Hepatocyte (in vitro differentiated cells): ENCODE results near the gene FGF8.

Experiments used
- EZH2 ChIP-seq: fragments of 200-600 bp; sonication (generic); IDR thresholded peaks from 2 replicates; pipeline ENCODE4 v1.6.1; 2016; ENCODE audit warnings: antibody characterized with exemption, mild to moderate bottlenecking, borderline replicate concordance
- EZH2phosphoT487 ChIP-seq: fragments of 200-600 bp; sonication (generic); IDR thresholded peaks from one replicate; pipeline ENCODE4 v1.6.1; 2018; ENCODE audit warnings: antibody characterized with exemption, mild to moderate bottlenecking, low read depth, moderate library complexity; ENCODE audit not compliant: unreplicated experiment, severe bottlenecking
- TF ChIP-seq, protein P1 (sequence below): fragments of 200-600 bp; sonication (generic); IDR thresholded peaks from 2 replicates; pipeline ENCODE4 v1.5.1; 2016; ENCODE audit warnings: antibody characterized with exemption, mild to moderate bottlenecking; ENCODE audit not compliant: poor library complexity

DNA sequence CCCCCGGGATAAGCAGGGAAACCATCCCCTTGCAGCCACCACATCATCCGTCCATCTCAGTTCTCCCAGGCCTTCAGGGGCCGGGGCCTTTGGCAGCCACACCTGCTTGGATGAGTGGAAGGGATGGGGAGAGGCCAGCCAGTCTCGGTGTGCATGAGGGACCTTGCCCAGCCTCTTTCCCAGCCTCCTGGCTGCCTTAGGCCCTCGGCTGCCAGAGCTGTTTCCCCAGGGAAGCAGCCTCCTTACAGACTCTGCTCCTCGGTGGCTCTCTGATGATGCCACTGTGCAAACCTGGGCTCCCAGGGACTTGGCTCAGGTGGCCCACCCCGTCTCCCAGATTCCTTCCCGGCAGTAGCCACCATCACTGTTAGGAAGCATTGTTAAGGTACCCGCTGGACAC is 14.7 kb downstream of the FGF8 start:
- TF ChIP-seq, protein P1, sequence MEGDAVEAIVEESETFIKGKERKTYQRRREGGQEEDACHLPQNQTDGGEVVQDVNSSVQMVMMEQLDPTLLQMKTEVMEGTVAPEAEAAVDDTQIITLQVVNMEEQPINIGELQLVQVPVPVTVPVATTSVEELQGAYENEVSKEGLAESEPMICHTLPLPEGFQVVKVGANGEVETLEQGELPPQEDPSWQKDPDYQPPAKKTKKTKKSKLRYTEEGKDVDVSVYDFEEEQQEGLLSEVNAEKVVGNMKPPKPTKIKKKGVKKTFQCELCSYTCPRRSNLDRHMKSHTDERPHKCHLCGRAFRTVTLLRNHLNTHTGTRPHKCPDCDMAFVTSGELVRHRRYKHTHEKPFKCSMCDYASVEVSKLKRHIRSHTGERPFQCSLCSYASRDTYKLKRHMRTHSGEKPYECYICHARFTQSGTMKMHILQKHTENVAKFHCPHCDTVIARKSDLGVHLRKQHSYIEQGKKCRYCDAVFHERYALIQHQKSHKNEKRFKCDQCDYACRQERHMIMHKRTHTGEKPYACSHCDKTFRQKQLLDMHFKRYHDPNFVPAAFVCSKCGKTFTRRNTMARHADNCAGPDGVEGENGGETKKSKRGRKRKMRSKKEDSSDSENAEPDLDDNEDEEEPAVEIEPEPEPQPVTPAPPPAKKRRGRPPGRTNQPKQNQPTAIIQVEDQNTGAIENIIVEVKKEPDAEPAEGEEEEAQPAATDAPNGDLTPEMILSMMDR, result no peak
- TF ChIP-seq EZH2, result no peak
- TF ChIP-seq EZH2phosphoT487, result no peak
